IMR-90 (cell line): ENCODE data around the gene CLHC1. TPM values are rescaled to one million over a fixed set of nuclear protein-coding genes. Genes with fewer than 3 reads are reported as not detected.

Experiments
- ATAC-seq: fragments of 200-7000 bp; cut with Tn5 transposase; 2 replicates; pipeline ENCODE4 v1.9.1; 2020; ENCODE audit warnings: low read depth, mild to moderate bottlenecking, moderate library complexity
- BruUV-seq: library from RNA; stranded (reverse); fragments of 400-500 nt; replicated peaks from 2 replicates; lab custom pipeline; 2021; lab: Mats Ljungman, UMichigan
- CTCF ChIA-PET: fragments of 300-600 bp; formaldehyde crosslinking; extraction: SDS; loops from one replicate; lab custom pipeline; 2021; ENCODE audit warnings: antibody characterized with exemption; lab: Yijun Ruan, JAX
- POLR2A ChIA-PET: fragments of 300-600 bp; sonication (Branson Sonifier 250); formaldehyde crosslinking; loops from one replicate; lab custom pipeline; 2022; ENCODE audit warnings: antibody characterized with exemption; ENCODE audit not compliant: unreplicated experiment; lab: Charles Lee
- DNase-seq: peaks from one replicate; pipeline ENCODE4 v3.0.0; 2013
- H2AFZ ChIP-seq: replicated peaks from 2 replicates; pipeline ENCODE3; 2013; ENCODE audit warnings: low read length, mild to moderate bottlenecking; ENCODE audit not compliant: poor library complexity
- H2AK5ac ChIP-seq: 2 replicates; pipeline ENCODE4 v1.6.1; 2013; ENCODE audit warnings: low read depth, low read length, inconsistent platforms
- H2AK9ac ChIP-seq: replicated peaks from 2 replicates; pipeline ENCODE3; 2013; ENCODE audit warnings: mild to moderate bottlenecking, low read depth, low read length, moderate library complexity; ENCODE audit not compliant: poor library complexity
- H2BK120ac ChIP-seq: 2 replicates; pipeline ENCODE4 v1.6.1; 2013; ENCODE audit warnings: low read depth, low read length, inconsistent platforms
- H2BK15ac ChIP-seq: 3 replicates; pipeline ENCODE4 v1.6.1; 2013; ENCODE audit warnings: low read depth, low read length, inconsistent platforms
- H2BK20ac ChIP-seq: 2 replicates; pipeline ENCODE4 v1.6.1; 2013; ENCODE audit warnings: low read depth, mild to moderate bottlenecking, inconsistent platforms, low read length, moderate library complexity
- H2BK5ac ChIP-seq: 2 replicates; pipeline ENCODE4 v1.6.1; 2013; ENCODE audit warnings: mild to moderate bottlenecking, low read depth, low read length, inconsistent platforms; ENCODE audit not compliant: poor library complexity, severe bottlenecking
- H3K14ac ChIP-seq: replicated peaks from 2 replicates; pipeline ENCODE4 v1.6.1; 2013; ENCODE audit warnings: low read depth, low read length, inconsistent platforms
- H3K18ac ChIP-seq: 2 replicates; pipeline ENCODE4 v1.6.1; 2013; ENCODE audit warnings: low read depth, low read length, control low read depth
- H3K23ac ChIP-seq: 2 replicates; pipeline ENCODE4 v1.6.1; 2013; ENCODE audit warnings: low read depth, low read length, inconsistent platforms
- H3K27ac ChIP-seq: 2 replicates; pipeline ENCODE4 v1.5.1; 2013; ENCODE audit warnings: mild to moderate bottlenecking, control low read depth, low read length; ENCODE audit not compliant: insufficient read depth
- H3K27me3 ChIP-seq: 2 replicates; pipeline ENCODE4 v1.6.1; 2013; ENCODE audit warnings: low read length; ENCODE audit not compliant: control insufficient read depth, insufficient read depth
- H3K36me3 ChIP-seq: 2 replicates; pipeline ENCODE4 v1.6.1; 2013; ENCODE audit warnings: low read length, mixed read lengths; ENCODE audit not compliant: control insufficient read depth, insufficient read depth
- H3K4ac ChIP-seq: 2 replicates; pipeline ENCODE4 v1.6.1; 2013; ENCODE audit warnings: low read depth, low read length, inconsistent platforms
- H3K4me1 ChIP-seq: 2 replicates; pipeline ENCODE4 v1.6.1; 2013; ENCODE audit warnings: low read length, mixed read lengths; ENCODE audit not compliant: control insufficient read depth, insufficient read depth
- H3K4me2 ChIP-seq: 2 replicates; pipeline ENCODE4 v1.6.1; 2013; ENCODE audit warnings: low read depth, mild to moderate bottlenecking, control low read depth, low read length, moderate library complexity
- H3K4me3 ChIP-seq: 2 replicates; pipeline ENCODE4 v1.5.1; 2013; ENCODE audit warnings: low read depth, mild to moderate bottlenecking, control low read depth, low read length, moderate library complexity; ENCODE audit not compliant: insufficient read depth
- H3K56ac ChIP-seq: 2 replicates; pipeline ENCODE4 v1.6.1; 2013; ENCODE audit warnings: low read length, inconsistent platforms; ENCODE audit not compliant: insufficient read depth; ENCODE audit errors: extremely low read depth
- H3K79me1 ChIP-seq, 2 experiments: 2 replicates each; pipeline ENCODE4 v1.6.1; 2013; ENCODE audit warnings: low read length in 2 of 2, inconsistent platforms in 1 of 2, low read depth in 1 of 2
- H3K9ac ChIP-seq: 2 replicates; pipeline ENCODE4 v1.6.1; 2013; ENCODE audit warnings: low read depth, low read length, control low read depth
- H3K9me1 ChIP-seq: 2 replicates; pipeline ENCODE4 v1.6.1; 2013; ENCODE audit warnings: low read length, inconsistent platforms; ENCODE audit not compliant: insufficient read depth
- H3K9me3 ChIP-seq: 2 replicates; pipeline ENCODE4 v1.6.1; 2013; ENCODE audit warnings: low read length; ENCODE audit not compliant: control insufficient read depth, insufficient read depth
- H4K20me1 ChIP-seq: 2 replicates; pipeline ENCODE4 v1.6.1; 2013; ENCODE audit warnings: low read length, inconsistent platforms; ENCODE audit not compliant: insufficient read depth
- H4K5ac ChIP-seq: 2 replicates; pipeline ENCODE4 v1.6.1; 2013; ENCODE audit warnings: mild to moderate bottlenecking, low read depth, low read length, control low read depth
- H4K8ac ChIP-seq, 2 experiments: 2 replicates each; pipeline ENCODE4 v1.6.1; 2013; ENCODE audit warnings: low read depth in 2 of 2, low read length in 2 of 2, control low read depth in 1 of 2, inconsistent platforms in 1 of 2
- H4K91ac ChIP-seq: 2 replicates; pipeline ENCODE4 v1.6.1; 2013; ENCODE audit warnings: low read depth, low read length, inconsistent platforms; ENCODE audit not compliant: insufficient read depth
- CEBPB ChIP-seq: IDR thresholded peaks from 2 replicates; pipeline ENCODE4 v1.6.1; 2012; ENCODE audit warnings: low read depth, low read length, improper control_type of control experiment
- CHD1 ChIP-seq: IDR thresholded peaks from 2 replicates; pipeline ENCODE4 v1.6.1; 2012; ENCODE audit warnings: low read depth, low read length, improper control_type of control experiment
- ELK1 ChIP-seq: fragments of 150-350 bp; IDR thresholded peaks from 2 replicates; pipeline ENCODE4 v1.6.1; 2016; ENCODE audit warnings: low read depth, mild to moderate bottlenecking, low read length, moderate library complexity, borderline replicate concordance
- FOS ChIP-seq: fragments of 150-350 bp; IDR thresholded peaks from 2 replicates; pipeline ENCODE4 v1.6.1; 2016; ENCODE audit warnings: low read depth, low read length
- MAFK ChIP-seq: IDR thresholded peaks from 2 replicates; pipeline ENCODE4 v1.6.1; 2012; ENCODE audit warnings: low read depth, low read length, improper control_type of control experiment
- POLR2A ChIP-seq: IDR thresholded peaks from 2 replicates; pipeline ENCODE4 v1.6.1; 2012; ENCODE audit warnings: mild to moderate bottlenecking, low read depth, low read length
- RAD21 ChIP-seq: IDR thresholded peaks from 2 replicates; pipeline ENCODE4 v1.6.1; 2012; ENCODE audit warnings: low read length, improper control_type of control experiment
- RCOR1 ChIP-seq: IDR thresholded peaks from 2 replicates; pipeline ENCODE4 v1.6.1; 2012; ENCODE audit warnings: mild to moderate bottlenecking, low read length, improper control_type of control experiment; ENCODE audit not compliant: insufficient replicate concordance
- RFX5 ChIP-seq: IDR thresholded peaks from 2 replicates; pipeline ENCODE4 v1.8.0; 2012; ENCODE audit warnings: low read depth, mild to moderate bottlenecking, low read length, moderate library complexity
- USF2 ChIP-seq: fragments of 150-350 bp; IDR thresholded peaks from 2 replicates; pipeline ENCODE4 v1.6.1; 2017; ENCODE audit warnings: mild to moderate bottlenecking, antibody characterized with exemption, low read length, low read depth
- WGBS, 2 experiments: methylation state at CpG; one replicate each; pipeline versions ENCODE4 v1.1.5 to v1.1.7; 2013; ENCODE audit warnings: missing lambda C conversion rate in 2 of 2; ENCODE audit not compliant: insufficient read length in 1 of 2; ENCODE audit errors: extremely low coverage in 2 of 2; 5-methylcytosine and 5-hydroxymethylcytosine counted together
- dilution Hi-C: fragments of 300-500 bp; cut with HindIII; formaldehyde crosslinking; loops from one replicate; pipeline ENCODE4 v1.14.3; 2018; ENCODE audit warnings: low sequenced_read_pairs; ENCODE audit not compliant: unreplicated experiment
- in situ Hi-C: fragments of 300-500 bp; cut with MboI; formaldehyde crosslinking; loops from 3 replicates; pipeline ENCODE4 v1.14.3; 2019; ENCODE audit warnings: low sequenced_read_pairs, inconsistent platforms, mixed read lengths
- intact Hi-C: fragments of 100-400 bp; cut with micrococcal nuclease; formaldehyde crosslinking; loops from 2 replicates; pipeline ENCODE4 v1.10.0; 2022
- polyA plus RNA-seq, 3 experiments: library from polyadenylated mRNA; depleted of rRNA; stranded (reverse); fragments of >200 nt; gene quantifications; 2 replicates each; pipeline ENCODE4 v1.2.3, GENCODE V29; 2012; ENCODE audit warnings: low replicate concordance in 1 of 3
- total RNA-seq: library from RNA; depleted of rRNA; stranded (reverse); fragments of >200 nt; gene quantifications from 2 replicates; pipeline ENCODE4 v1.2.3, GENCODE V29; 2012
- TF ChIP-seq, protein P1 (sequence below): conservative IDR thresholded peaks from 2 replicates; pipeline ENCODE4 v1.5.1; 2012; ENCODE audit warnings: mild to moderate bottlenecking, low read depth, low read length, improper control_type of control experiment

Gene CLHC1
- total and polyA plus RNA-seq, 2 of the 4 experiments (the other 2 are of a cell fraction) = 2.3 to 5.3 TPM

- Histone ChIP-seq H2BK15ac (no peak overlapping the region), H2BK20ac (no peak overlapping the region), H2AFZ (no peak overlapping the region), H2AK5ac (no peak overlapping the region), H3K4ac (no peak overlapping the region), H3K4me2 (no peak overlapping the region), H3K9me3 (no peaks in the 10 kb centered on the region), H4K20me1 (no peaks in the 10 kb centered on the region), H3K56ac (no peak overlapping the region), H3K9ac (no peak overlapping the region), H3K36me3 (no peaks in the 10 kb centered on the region), H3K4me1 (0 out of 2 replicates have a peak, but pooled peaks cover 4% of the 10 kb centered on the region), H3K27ac (no peak overlapping the region), H3K79me1 (peaks cover 0 to under 1% of the 10 kb centered on the region in 2 experiments; a peak in 2 of 4 replicates), H3K9me1 (peaks cover 2% of the 10 kb centered on the region; the same call in 1 of the 2 replicates), H2AK9ac (no peak overlapping the region), H4K91ac (no peak overlapping the region), H3K23ac (no peak overlapping the region), H3K4me3 (no peak overlapping the region), H3K27me3 (no peaks in the 10 kb centered on the region), H3K14ac (no peak overlapping the region), H3K18ac (no peak overlapping the region), H2BK5ac (no peak overlapping the region), H4K5ac (no peak overlapping the region), H2BK120ac (no peak overlapping the region), H4K8ac (no peak overlapping the region)
- no peak for ATAC-seq
- intact Hi-C loops (no loop called here), in situ Hi-C loops (no loop called here), dilution Hi-C loops (no loop called here)
- WGBS, 2 experiments = no CpG with 5 or more reads among the region's 3 CpGs
- TF ChIP-seq CEBPB = no peak
- TF ChIP-seq ELK1 = no peak
- no peak for TF ChIP-seq USF2
- no peak for TF ChIP-seq RFX5
- no peak for TF ChIP-seq CHD1
- TF ChIP-seq MAFK = no peak
- no peak for TF ChIP-seq RAD21
- TF ChIP-seq, protein P1, sequence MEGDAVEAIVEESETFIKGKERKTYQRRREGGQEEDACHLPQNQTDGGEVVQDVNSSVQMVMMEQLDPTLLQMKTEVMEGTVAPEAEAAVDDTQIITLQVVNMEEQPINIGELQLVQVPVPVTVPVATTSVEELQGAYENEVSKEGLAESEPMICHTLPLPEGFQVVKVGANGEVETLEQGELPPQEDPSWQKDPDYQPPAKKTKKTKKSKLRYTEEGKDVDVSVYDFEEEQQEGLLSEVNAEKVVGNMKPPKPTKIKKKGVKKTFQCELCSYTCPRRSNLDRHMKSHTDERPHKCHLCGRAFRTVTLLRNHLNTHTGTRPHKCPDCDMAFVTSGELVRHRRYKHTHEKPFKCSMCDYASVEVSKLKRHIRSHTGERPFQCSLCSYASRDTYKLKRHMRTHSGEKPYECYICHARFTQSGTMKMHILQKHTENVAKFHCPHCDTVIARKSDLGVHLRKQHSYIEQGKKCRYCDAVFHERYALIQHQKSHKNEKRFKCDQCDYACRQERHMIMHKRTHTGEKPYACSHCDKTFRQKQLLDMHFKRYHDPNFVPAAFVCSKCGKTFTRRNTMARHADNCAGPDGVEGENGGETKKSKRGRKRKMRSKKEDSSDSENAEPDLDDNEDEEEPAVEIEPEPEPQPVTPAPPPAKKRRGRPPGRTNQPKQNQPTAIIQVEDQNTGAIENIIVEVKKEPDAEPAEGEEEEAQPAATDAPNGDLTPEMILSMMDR = no peak
- TF ChIP-seq RCOR1 = no peak
- no peak for TF ChIP-seq POLR2A
- no peak for TF ChIP-seq FOS
- POLR2A ChIA-PET = no interaction called here
- no peak for DNase-seq
- no TSS peak for BruUV-seq
- CTCF ChIA-PET = no interaction called here
Observed at GRCh38 chr2:55277310-55277709, 45.2 kb upstream of the CLHC1 start.
